ENCODE data around the gene AP1B1. TPM values are rescaled to one million over a fixed set of nuclear protein-coding genes. Genes with fewer than 3 reads are reported as not detected.

AP1B1 gene
- total RNA-seq, 1 donor from 2014 or later = 28.0 TPM

DNA sequence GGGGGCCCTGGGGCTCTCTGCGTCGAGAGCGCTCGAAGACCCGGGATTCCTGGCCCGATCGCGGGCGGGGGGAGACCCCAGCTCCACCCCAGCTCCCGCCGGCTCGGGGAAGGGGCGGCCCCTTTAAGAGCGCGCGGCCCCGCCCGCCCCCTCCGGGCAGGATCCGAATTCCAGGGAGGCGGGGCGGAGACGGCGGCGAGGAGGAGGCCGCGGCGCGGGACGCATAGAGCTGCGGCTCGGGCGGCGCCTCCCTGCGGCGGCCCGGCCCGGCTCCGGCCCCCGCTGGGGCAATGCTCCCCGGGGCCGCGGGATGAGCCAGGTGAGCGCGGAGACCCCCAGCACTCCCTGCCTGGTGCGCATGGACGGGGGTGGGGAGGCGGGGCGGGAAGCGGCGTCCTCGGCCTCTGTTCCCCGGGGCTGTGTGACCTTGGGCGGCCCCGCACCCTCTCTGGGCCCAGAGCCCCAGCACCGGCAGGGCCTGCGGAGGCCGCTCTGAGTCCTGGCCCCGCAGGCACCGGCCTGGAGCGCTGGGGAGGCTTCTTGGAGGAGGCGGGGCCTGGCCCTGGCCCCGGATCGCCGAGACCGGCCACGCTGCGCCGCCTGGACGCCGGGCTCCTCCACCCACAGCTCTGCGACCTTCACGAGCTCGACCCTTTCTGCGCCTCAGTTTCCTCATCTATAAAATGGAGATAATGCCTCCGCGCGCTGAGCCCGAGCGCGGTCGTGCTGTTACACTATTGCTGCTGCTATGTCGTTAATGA lies 81.4 kb downstream of the AP1B1 start:
- peak; percentile 90 for DNase-seq (ENCODE audit: low spot score)
- intact Hi-C loops (cut with DNase I) = loop anchor here (2.0 to 5.0 kb wide), 3 partner anchors 38 to 82 kb away; partner anchors contain the start of genes AP1B1 and EWSR1

DNA sequence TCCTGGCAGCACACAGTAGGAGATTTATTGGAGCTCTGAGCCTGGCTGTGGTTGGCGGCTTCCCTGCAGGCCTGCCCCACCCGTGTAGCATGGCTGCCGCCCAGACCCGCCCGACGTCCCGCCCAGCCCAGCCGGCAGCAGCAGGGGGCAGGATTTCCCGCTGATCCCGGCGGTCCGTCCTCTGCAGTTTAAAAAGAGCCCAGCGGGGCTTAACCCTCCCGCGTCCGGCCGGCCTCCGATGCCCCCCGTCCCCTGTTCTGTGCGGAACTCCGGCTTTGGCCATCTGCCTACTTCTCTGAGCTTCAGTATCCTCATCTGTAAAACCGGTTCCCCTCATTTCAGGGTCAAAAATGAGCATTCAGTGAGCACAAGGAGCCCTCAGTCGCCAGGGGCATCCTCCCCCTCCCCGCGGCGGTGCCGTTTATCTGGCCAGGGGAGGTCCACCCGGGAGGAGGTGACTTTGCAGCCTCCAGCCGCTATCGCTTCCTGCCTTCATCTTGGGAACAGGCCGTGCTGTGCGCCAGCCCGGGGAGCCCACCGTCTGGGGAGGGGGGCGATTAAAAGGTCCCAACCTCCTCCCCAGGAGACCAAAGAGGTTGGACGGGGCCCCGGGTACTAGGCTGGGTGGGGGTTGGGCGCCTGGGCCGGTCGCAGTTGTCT lies 82.1 kb downstream of the AP1B1 start, which contains the start of gene GAS2L1:
GAS2L1 (plus strand) TSS at position 476 of the 660 bp plus-strand sequence. CDS start 1,456 bp downstream, outside the sequence.
- peak; percentile 92 for DNase-seq (ENCODE audit: low spot score)
- intact Hi-C loops (cut with DNase I) = loop anchor here (2.0 to 5.0 kb wide), 3 partner anchors 38 to 82 kb away; partner anchors contain the start of genes AP1B1 and EWSR1

DNA sequence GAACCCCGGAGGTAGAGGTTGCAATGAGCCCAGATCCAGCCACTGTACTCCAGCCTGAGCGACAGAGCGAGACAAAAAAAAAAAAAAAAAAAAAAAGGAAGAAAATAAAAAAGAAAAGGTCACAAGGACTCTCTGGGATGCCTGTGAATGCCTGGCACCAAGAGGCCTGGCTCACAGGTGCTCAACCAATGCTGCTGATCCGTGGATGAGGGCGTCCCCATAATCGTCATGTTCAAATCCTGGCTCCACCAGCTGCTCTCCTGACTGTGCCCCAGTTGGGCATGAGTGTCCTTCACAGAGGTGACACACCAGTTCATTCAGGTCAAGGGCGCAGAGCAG lies 82.6 kb downstream of the AP1B1 start:
- no peak for DNase-seq (ENCODE audit: low spot score)
- intact Hi-C loops (cut with DNase I) = loop anchor here (2.0 to 5.0 kb wide), 3 partner anchors 37 to 83 kb away; partner anchors contain the start of genes AP1B1 and EWSR1

DNA sequence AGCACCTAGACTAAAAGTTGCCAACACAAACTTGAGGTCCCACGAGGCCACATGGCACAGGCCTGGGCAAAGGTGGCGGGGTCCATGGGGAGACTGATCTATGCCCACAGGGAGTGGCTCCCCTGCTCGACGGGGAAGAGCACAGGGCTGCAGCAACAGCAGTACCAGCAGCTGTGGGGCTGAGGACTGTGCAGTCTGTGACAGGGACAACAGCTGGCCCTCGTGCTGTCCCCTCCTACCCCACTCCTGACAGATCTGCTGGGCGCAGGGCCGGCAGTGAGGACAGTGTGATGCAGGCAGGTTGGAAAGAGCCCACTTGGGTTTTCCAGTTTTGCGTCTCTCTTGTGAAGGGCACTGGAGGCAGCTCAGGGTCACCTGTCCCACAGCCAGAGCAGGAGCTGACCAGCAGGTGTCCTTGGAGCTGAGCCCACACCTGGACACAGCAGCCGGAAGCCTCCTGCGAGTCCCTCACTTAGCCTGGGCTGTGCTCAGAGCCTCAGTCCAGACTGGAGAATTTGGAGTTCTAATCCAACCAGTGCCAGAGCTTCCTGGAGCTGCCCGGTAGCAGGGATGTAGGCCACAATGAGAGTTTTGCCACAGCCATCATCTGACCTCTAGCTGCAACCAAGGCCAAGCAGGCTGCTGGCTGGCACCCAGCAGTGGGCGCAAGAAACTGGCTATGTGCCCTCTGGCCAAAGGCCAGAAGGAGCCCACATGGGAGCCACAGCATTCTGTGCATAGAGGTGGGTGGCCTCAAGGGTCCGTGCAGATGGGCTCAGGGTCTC lies 85.5 kb downstream of the AP1B1 start:
- intact Hi-C loops (cut with DNase I) = no loop called here
- DNase-seq (ENCODE audit: low spot score) = no peak

DNA sequence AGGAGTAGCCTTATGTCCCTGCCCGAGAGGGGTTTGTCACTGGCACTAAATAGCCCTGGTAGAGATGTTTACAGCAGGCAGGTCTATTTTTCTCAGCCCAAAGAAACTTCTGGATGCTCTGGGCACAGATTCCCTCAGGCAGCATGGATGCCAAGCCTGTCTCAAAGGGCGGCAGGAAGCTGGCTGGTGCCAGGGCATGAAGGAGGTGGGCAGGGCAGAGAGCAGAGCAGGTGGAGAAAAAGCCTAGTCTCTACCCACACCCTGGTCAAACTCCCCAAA lies 86.0 kb downstream of the AP1B1 start:
- intact Hi-C loops (cut with DNase I) = no loop called here
- no peak for DNase-seq (ENCODE audit: low spot score)

DNA sequence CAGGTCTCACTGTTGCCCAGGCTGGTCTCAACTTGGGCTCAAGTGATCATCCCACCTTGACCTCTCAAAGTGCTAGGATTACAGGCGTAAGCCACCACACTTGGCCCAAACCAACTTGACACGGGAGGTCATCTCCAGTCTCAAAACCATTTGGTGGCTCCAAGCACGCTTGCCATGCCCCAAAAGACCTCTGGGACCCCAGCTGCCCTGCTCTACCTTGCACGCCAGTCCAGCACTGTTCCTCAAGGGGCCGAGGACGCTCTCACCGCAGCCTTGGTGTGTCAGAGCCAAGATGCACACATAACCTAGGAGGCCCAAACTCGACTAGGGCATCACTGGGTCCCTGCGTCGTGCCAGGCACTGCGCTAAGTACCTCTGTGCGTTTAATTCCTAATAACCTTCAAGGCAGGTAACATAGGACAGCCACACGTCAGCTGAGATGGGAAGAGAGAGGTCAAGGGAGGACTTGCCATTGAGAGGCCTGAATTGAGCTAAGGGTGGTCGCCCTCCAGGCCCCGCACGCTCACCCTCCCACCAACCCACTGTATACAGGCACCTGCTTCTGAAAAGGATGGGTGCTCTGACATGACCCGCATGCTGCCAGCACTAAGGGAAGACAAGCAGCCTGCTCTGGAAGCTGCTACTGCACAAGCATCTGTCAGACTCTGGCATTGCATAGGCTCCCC lies 86.5 kb downstream of the AP1B1 start:
- intact Hi-C loops (cut with DNase I) = no loop called here
- DNase-seq (ENCODE audit: low spot score) = no peak

DNA sequence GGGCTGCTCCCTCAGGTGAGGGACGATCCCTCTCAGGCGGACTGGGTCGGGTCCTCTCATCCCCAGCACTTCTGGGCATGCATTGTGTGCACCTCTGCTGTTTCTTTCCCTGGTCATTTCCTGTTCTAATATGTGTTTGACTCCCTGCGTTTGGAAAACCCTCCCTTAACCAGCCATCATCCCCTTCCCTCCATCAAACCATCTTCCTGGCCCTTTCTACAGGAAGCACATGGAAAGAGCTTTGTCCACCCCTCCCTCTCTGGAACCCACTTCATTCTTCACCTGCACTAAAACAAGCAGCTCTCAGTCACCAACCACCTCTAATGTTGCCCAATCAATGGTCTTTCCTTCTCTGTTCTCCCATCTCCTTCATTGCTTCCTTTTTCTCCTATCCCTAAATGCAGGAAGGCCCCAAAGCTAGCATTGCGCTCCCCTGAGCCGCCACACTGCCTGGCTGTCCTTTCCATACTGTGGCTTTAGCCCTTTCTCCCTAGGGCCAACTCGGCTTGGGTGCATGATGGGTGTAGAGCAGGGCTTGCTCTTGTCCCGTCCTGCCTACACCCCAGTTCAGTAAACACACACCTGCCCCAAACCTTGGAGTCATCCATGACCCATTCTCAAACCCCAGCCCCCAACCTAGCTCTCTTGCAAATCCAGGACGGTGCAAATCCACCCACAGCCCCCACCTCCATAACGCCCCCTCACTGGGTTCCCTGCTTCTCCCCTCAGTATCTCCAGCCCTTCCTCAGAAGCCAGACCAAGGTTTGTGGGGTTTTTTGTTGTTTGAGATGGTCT lies 87.4 kb downstream of the AP1B1 start:
- no peak for DNase-seq (ENCODE audit: low spot score)
- intact Hi-C loops (cut with DNase I) = no loop called here

DNA sequence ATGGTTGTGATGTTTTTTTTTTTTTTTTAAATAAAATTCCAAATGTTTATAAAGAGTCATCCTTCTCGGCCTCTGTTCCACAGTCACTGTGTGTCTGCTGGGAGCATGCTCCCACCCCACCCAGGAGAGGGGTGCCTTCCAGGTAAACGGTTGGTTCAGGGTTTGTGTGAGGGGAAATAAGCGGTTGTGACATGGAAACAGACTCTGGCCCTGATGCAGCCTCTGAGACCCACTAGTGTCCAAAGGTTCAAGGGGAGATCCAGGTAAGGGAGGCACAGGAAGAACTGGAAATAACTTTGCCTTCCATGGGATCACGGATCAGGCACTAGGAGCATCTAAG lies 87.9 kb downstream of the AP1B1 start:
- intact Hi-C loops (cut with DNase I) = no loop called here
- DNase-seq (ENCODE audit: low spot score) = no peak

DNA sequence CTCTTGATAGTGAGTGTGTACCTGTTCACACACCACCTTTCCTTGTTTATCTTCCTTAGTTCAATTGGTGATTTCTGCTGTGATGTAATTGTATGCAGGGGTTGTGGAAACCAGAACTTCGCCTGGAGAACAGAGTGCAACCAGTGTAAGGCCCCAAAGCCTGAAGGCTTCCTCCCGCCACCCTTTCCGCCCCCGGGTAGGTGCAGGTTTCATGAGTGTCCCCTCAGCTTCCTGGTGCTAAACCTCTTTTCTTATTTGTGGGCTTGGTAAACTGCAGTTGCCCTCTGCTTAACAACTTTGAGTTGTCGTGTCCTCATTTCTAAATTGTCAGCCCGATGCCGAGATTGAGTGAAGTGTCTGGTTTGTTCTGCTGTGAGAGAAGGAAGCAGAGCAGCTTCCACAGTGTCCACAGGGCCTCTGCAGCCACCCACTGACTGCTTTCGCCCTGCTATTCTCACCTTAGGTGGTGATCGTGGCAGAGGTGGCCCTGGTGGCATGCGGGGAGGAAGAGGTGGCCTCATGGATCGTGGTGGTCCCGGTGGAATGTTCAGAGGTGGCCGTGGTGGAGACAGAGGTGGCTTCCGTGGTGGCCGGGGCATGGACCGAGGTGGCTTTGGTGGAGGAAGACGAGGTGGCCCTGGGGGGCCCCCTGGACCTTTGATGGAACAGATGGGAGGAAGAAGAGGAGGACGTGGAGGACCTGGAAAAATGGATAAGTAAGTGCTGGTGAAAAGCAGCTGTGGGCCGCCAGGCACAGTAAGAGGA lies 89.1 kb downstream of the AP1B1 start:
- no peak for DNase-seq (ENCODE audit: low spot score)

DNA sequence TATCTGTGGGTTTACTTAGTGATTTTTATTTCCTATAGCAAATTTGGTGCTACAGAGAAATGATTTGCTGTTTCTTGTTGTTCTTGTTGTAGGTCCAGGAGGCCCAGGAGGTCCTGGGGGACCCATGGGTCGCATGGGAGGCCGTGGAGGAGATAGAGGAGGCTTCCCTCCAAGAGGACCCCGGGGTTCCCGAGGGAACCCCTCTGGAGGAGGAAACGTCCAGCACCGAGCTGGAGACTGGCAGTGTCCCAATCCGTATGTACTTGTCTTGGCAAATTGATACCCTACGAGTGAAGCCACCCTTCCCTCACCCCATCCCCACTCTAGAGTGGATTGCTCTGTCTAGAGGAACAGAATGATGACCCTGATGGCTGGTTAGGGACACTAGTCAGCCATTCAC lies 89.7 kb downstream of the AP1B1 start:
- DNase-seq (ENCODE audit: low spot score) = no peak
- intact Hi-C loops (cut with DNase I) = no loop called here

More for the DNA sequence above, 89.1 kb downstream of the AP1B1 start:
- intact Hi-C loops (cut with DNase I) = no loop called here

DNA sequence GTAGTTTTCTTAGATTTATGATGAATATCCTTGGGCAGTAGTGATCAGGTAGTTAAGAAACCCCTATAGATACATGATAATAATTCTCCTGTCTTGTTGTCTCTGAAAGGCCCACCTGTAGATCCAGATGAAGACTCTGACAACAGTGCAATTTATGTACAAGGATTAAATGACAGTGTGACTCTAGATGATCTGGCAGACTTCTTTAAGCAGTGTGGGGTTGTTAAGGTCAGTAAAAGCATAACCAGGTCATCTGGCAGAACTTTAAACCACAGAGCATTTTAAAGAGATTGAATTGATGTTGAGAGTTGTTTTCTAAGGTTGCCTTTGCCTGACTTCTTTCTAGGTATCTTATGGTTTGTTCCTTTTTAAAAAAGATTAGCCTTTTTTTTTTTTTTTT lies 96.0 kb downstream of the AP1B1 start:
- intact Hi-C loops (cut with DNase I) = no loop called here
- no peak for DNase-seq (ENCODE audit: low spot score)

DNA sequence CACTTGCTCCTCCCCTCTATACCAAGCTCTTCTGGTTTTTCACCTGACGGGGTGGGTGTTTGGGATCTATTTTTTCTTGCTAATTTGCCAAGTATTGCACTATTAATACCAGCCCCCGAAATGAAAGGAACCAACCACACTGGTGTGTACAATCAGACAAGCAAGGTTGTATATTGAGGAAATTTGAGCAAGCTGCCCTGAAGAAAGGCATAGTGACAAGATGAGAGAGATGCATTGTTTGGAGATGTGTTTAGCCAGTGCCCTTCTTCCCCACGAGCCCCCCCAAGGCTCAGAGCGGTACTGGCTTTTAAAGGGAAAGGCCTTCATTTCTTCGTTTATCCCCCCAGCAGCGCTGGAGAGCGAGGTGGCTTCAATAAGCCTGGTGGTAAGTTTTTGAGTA lies 97.2 kb downstream of the AP1B1 start:
- no peak for DNase-seq (ENCODE audit: low spot score)
- intact Hi-C loops (cut with DNase I) = no loop called here

DNA sequence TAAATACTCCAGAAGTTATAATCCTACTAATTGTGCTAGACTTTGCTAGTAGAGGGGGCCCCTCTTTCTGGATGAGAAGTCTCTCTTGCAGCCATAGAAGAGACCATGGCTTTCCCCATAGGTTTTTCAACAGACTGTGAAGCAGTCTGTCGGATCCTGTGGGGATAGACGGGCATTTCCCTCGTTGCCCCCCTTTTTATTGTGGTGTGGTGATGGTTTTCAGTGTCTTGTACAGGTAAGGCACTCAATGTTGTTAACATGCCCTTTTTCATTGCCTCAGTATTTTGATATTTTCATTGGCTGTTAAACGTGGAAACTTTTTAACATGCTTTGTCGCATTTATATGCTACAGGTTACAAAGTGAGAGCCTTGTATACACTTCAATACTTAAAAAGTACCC lies 98.3 kb downstream of the AP1B1 start:
- intact Hi-C loops (cut with DNase I) = no loop called here
- no peak for DNase-seq (ENCODE audit: low spot score)

DNA sequence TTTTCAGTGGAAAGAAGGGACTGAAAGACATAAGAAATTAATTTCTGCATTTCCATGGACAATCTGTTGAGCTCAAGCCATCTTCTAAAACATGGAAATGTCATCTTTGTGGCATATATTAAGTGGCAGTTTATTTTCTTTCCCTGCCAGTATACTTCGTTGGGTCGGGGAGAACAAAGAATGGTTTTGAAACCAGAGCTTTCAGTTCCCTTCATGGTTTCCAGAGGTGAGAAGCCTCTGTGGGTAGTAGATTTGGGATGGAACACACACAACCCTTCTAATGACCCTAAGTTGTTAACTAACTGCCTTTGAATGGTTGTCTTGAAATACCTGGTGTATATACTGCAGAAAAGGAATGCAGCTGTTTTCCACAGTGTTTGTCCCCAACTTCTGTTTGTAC lies 99.5 kb downstream of the AP1B1 start:
- no peak for DNase-seq (ENCODE audit: low spot score)
- intact Hi-C loops (cut with DNase I) = no loop called here

DNA sequence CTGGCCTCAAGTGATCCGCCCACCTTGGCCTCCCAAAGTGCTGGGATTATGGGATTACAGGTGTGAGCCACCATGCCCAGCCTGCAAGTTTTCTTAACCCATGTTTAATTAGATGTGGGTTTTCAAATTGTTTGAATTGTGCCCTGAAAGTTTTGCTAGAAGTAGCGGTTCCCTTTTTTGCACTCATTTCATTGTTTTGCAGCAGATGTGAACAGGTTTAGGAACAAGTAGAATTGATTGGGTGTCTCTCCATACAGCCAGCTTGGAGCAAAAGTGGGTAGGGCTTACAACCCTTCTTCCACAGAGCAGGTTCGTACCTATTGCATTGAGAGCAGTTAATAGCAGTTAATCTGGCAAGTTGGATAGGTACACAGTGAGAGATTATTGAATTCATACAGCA lies 104.2 kb downstream of the AP1B1 start:
- intact Hi-C loops (cut with DNase I) = no loop called here
- no peak for DNase-seq (ENCODE audit: low spot score)

DNA sequence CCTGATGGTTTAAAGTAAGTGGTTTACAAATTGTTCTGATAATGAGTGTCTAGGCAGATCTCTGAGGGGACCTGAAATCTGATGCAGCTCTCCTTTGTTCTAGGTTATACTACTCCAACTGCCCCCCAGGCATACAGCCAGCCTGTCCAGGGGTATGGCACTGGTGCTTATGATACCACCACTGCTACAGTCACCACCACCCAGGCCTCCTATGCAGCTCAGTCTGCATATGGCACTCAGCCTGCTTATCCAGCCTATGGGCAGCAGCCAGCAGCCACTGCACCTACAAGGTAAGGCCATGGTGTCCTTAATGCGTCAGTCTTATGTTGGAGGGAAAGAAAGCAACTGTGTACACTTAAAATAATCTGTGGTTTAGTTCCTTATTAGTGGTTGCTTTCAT lies 110.4 kb downstream of the AP1B1 start:
- intact Hi-C loops (cut with DNase I) = no loop called here
- DNase-seq (ENCODE audit: low spot score) = no peak

All from cardiac septum (tissue), 1 donor.